ENCODE measurements around the gene CEACAM6. TPM values are rescaled to one million over a fixed set of nuclear protein-coding genes. Genes with fewer than 3 reads are reported as not detected.

Gene CEACAM6
- total RNA-seq, 1 experiment from 2014 or later = 10.7 TPM

- peaks cover 13% of the 10 kb centered on the region for H3K4me1 Mint-ChIP-seq (ENCODE audit: low read depth, unreplicated experiment)
- no peaks in the 10 kb centered on the region for H3K27me3 ChIP-seq (replicated peaks; ENCODE audit: control insufficient read depth, insufficient read depth, low read length)
- BruUV-seq (replicated peaks) = TSS peak; percentile 26
- intact Hi-C loops (cut with micrococcal nuclease; ENCODE audit: unreplicated experiment) = loop anchor here (5.0 kb wide), 1 partner anchor 68 kb away; no protein-coding TSS in a partner anchor
- no peaks in the 10 kb centered on the region for H3K36me3 ChIP-seq (ENCODE audit: control insufficient read depth, insufficient read depth, low read length)
- no peak overlapping the region for H3K4me3 ChIP-seq (ENCODE audit: low read depth, low read length)
- no peaks in the 10 kb centered on the region for H3K4me1 ChIP-seq
- peaks cover 5% of the 10 kb centered on the region for H3K27me3 Mint-ChIP-seq (ENCODE audit: insufficient read depth, unreplicated experiment)
- no peak overlapping the region for H3K27ac Mint-ChIP-seq (ENCODE audit: unreplicated experiment)
- ChIA-PET CTCF (no interaction called here), POLR2A (no interaction called here)
- TF ChIP-seq CTCF (IDR thresholded peaks at IDR 0.05; ENCODE audit: insufficient read depth in 1 of 2, low read depth in 1 of 2, low read length in 1 of 2, severe bottlenecking in 1 of 2, unreplicated experiment in 1 of 2) = no peak
- peaks cover 5% of the 10 kb centered on the region for H3K36me3 Mint-ChIP-seq (ENCODE audit: insufficient read depth, unreplicated experiment)
- H3K9me3 ChIP-seq = no peaks in the 10 kb centered on the region
- no peak for DNase-seq
- no peak overlapping the region for H3K4me3 Mint-ChIP-seq (ENCODE audit: unreplicated experiment)
- no peaks in the 10 kb centered on the region for H3K9me3 Mint-ChIP-seq (ENCODE audit: unreplicated experiment)
Observed at GRCh38 chr19:41709951-41710645, 45.2 kb upstream of the CEACAM6 start.

GRCh38 chr19:41711376-41712261 is 43.7 kb upstream of the CEACAM6 start:
- no peak for DNase-seq
- POLR2A ChIA-PET = no interaction called here
- no peaks in the 10 kb centered on the region for H3K9me3 Mint-ChIP-seq (ENCODE audit: unreplicated experiment)
- intact Hi-C loops (cut with micrococcal nuclease; ENCODE audit: unreplicated experiment) = no loop called here
- Histone ChIP-seq H3K4me1 (no peaks in the 10 kb centered on the region), H3K4me3 (ENCODE audit: low read depth, low read length) (no peak overlapping the region), H3K27me3 (replicated peaks; ENCODE audit: control insufficient read depth, insufficient read depth, low read length) (no peaks in the 10 kb centered on the region), H3K9me3 (no peaks in the 10 kb centered on the region), H3K36me3 (ENCODE audit: control insufficient read depth, insufficient read depth, low read length) (no peaks in the 10 kb centered on the region)
- CTCF ChIA-PET = no interaction called here
- no peak overlapping the region for H3K27ac Mint-ChIP-seq (ENCODE audit: unreplicated experiment)
- no peaks in the 10 kb centered on the region for H3K27me3 Mint-ChIP-seq (ENCODE audit: insufficient read depth, unreplicated experiment)
- H3K4me3 Mint-ChIP-seq (ENCODE audit: unreplicated experiment) = no peak overlapping the region
- H3K4me1 Mint-ChIP-seq (ENCODE audit: low read depth, unreplicated experiment) = peaks cover 7% of the 10 kb centered on the region
- TF ChIP-seq CTCF (IDR thresholded peaks at IDR 0.05; ENCODE audit: insufficient read depth in 1 of 2, low read depth in 1 of 2, low read length in 1 of 2, severe bottlenecking in 1 of 2, unreplicated experiment in 1 of 2) = no peak
- no TSS peak for BruUV-seq (replicated peaks)
- H3K36me3 Mint-ChIP-seq (ENCODE audit: insufficient read depth, unreplicated experiment) = peaks cover 5% of the 10 kb centered on the region

GRCh38 chr19:41714598-41714997 is 40.7 kb upstream of the CEACAM6 start:
- H3K36me3 Mint-ChIP-seq (ENCODE audit: insufficient read depth, unreplicated experiment) = no peaks in the 10 kb centered on the region
- no TSS peak for BruUV-seq (replicated peaks)
- H3K4me3 ChIP-seq (ENCODE audit: low read depth, low read length) = no peak overlapping the region
- POLR2A ChIA-PET = no interaction called here
- H3K9me3 ChIP-seq = no peaks in the 10 kb centered on the region
- H3K27me3 Mint-ChIP-seq (ENCODE audit: insufficient read depth, unreplicated experiment) = no peaks in the 10 kb centered on the region
- H3K27me3 ChIP-seq (replicated peaks; ENCODE audit: control insufficient read depth, insufficient read depth, low read length) = no peaks in the 10 kb centered on the region
- no peaks in the 10 kb centered on the region for H3K9me3 Mint-ChIP-seq (ENCODE audit: unreplicated experiment)
- CTCF ChIA-PET = no interaction called here
- H3K4me1 ChIP-seq = no peaks in the 10 kb centered on the region
- no peaks in the 10 kb centered on the region for H3K36me3 ChIP-seq (ENCODE audit: control insufficient read depth, insufficient read depth, low read length)
- H3K4me1 Mint-ChIP-seq (ENCODE audit: low read depth, unreplicated experiment) = no peaks in the 10 kb centered on the region
- no peak for TF ChIP-seq CTCF (IDR thresholded peaks at IDR 0.05; ENCODE audit: insufficient read depth in 1 of 2, low read depth in 1 of 2, low read length in 1 of 2, severe bottlenecking in 1 of 2, unreplicated experiment in 1 of 2)
- no peak overlapping the region for H3K4me3 Mint-ChIP-seq (ENCODE audit: unreplicated experiment)
- H3K27ac Mint-ChIP-seq (ENCODE audit: unreplicated experiment) = no peak overlapping the region
- DNase-seq = no peak
- intact Hi-C loops (cut with micrococcal nuclease; ENCODE audit: unreplicated experiment) = no loop called here

All from Caco-2 (cell line).